ENCODE results near the gene C19orf81.
A peak's percentile ranks its signal among the peaks of the same experiment; 100 is the strongest.

The C19orf81 gene

DNA sequence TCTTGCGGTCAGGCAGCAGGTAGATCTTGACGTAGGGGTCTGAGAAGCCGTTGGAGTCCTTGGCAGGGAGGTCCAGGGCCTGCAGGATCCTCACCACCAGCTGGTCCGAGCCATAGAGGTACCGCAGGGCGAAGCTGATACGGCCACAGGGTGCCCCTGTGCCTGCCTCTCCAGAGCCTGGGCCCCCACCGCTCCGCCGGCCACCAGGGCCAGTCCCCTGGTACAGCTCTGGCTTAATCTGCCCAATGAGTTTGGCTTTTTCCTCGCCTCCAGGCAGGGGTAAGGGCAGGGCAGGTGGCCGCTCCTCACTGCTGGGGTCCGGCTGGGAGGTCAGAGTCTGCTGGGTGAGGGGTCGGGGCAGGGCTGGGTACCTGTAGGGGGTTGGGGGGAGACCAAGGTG lies 19.4 kb upstream of the C19orf81 start:
- no peak for DNase-seq (ENCODE audit: low spot score)

DNA sequence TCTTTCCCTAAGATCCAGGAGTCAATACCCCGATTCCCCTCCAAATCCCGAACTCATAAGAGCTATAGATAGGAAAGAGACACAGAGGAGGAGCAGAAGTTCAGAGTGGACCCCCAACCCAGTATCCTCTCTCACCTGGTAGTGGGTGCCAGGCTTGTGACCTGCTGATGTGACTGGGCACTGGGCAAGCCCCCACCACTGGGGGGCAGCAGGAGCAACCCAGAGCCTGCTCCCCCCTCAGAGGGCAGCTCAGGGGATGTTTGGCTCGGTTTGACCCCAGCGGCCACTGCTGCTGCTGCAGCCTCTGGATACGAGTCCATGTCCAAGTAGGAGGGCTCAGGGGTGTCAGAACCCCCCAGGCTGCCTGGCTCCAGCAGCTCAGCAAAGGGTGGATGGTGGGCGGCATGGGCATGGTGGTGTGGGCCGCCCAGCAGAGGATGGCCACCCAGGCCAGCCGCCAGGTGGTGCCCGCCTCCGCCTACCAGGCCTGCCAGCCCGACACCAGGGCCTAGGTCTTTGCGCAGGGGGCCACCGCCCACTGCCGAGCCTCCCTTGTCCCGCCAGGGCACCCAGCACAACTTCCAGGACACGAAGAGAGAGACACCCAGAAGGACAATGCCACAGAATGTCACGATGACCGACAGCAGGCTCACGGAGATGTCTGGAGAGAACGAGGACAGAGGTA lies 17.0 kb upstream of the C19orf81 start:
- DNase-seq (ENCODE audit: low spot score): no peak

DNA sequence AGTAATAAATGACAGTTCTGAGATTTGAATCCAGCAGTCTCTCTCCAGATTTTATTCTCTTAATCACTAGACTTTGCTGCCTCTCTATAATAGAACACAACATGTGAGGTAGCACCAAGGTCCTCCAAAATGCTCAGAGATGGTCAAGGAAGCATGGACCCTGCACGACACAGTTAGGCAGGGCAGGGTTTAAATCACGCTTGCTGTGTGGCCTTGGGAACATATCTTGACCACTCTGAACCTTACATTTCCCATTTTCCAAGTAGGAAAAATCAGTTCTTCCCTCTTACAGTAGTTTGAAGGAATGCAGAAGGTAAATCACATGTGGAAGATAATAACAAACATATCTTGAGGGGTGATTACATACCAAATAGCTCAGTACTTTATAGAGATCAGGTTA lies 15.9 kb upstream of the C19orf81 start:
- no peak for DNase-seq (ENCODE audit: low spot score)

DNA sequence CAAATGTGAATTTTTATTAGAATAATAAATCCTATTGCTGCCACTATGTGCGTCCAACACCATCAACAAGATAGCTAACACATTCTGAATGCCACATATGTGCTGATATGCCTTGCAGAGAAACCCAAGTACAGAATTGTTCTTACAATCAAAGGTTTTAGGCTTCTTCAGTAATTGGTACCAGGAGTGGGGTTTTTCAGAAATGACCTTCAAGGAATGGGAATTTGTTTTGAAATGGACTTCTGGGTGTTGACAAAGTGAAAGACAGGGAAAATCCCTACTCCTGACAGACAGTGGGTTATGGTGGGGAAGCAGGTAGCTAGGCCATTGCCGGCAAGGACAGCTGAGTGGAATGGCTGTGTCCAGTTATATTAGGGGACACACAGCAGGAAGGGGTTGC lies 15.3 kb upstream of the C19orf81 start:
- no peak for DNase-seq (ENCODE audit: low spot score)

DNA sequence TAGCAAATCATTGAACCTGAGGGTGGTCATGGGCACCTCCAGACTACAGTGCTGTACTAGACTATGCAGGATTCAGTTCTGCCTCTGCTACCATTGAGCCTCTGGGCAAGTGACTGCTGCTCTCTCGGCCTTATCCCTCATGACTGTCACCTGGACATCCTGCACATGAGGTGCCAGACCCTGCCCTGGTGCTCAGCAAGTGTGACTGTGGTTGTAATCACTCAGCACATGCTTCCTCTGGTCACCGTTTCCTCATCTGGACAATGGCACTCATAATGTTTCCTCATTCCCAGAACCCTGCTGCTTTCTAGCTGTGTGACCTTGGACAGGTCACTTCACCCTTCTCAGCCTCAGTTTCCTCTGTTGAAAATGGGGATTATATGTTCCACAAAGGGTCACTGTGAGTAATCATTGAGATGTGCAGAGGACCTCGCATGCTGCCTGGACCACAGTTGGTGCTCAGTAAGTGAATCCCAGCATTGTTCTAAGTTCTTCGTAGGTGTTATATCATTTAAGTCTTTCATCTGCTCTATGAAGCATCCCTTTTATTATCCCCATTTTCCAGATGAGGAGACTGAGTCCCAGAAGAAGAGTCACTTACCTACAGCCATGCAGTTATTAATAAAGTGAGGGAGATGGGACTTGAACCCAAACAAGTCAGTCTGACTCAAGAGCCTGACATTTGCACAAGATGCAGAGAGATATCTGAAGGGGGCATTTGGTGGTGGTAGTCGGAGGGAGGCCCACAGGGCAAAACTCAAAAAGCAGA lies 12.7 kb upstream of the C19orf81 start:
- DNase-seq (ENCODE audit: low spot score): no peak

DNA sequence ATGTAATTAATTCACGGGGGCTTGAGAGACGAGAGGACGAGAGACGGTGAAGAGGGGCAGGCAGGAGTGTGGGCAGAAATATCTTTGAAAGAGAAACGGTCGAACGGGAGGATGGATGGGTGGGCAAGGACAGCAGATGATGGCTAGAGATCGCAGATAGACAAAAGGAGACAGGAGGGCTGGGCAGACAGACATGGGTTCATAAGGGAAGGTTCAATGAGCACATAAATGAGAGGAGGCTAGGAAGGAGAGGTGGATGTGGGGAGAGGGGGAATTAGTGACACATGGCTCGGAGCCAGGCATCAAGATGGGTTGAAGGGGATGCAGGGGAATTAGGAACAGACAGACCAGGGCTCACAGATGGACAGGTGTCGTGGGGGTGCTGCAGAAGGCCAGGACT lies 10.6 kb upstream of the C19orf81 start:
- no peak for DNase-seq (ENCODE audit: low spot score)

DNA sequence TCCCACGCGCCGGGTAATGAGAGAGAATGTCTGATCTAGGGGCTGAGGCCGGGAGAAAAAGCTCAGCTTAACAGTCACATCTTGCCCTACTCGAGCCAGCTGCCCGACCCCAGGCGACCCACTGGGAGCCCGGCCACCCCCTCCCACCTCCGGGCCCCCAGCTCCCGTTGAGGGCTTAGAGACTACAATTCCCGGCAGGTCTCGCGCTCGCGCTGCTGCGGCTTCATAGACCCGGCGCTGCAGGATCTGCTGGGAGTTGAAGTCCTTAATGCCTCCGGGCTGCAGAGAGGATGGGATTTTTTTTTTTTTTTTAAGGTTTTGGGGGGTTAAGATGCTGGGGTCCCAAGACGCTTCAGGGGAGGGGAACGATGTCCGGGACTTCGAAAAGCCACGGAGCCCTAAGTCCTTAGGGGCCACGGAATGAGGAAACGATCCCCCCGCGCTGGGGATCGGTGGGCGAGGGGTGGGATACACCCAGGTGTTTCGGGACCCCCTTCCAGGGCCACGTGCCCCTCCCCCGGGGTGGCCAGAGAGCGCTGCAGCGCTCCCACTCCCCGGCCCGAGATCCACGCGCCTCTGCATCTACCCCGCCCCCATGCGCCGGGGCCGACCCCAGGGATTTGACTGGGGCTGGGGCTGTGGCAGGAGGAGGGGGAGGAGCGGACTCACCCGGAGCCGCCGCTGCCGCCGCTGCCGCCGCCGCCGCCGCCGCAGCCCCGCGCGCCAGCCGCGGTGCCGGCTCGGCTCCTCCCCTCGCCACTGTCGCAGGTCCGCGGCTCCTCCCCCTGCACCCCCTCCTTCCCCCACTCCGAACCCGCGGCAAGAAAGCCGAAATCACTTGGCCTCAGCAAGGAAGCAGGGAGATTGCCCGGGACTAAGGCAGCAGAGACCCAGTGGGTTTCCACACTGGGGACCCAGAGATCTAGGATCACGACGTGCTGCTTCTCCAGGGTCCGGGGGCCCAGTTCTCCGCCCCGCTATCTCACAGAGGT lies 9.8 kb upstream of the C19orf81 start, which contains the start of gene SYT3:
SYT3 (minus strand) TSS at position 761 of the 992 bp plus-strand sequence. CDS start 2,470 bp downstream, outside the sequence.
- DNase-seq (ENCODE audit: low spot score): peak; percentile 20

DNA sequence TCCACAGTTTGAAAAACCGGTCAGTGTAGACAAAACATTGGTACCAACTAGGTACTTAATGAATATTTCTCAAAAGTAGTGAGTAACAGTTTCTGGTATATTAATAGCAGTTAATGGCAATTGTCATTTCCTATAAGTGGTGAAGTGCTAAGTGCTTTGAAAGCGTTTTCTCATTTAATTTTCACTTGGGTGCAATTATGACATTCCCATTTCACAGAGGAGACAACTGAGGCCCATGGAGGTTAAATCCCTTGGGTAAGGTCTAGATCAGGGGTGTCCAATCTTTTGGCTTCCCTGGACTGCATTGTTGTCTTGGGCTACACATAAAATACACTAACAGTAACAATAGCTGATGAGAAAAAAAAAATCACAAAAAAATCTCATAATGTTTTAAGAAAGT lies 8.9 kb upstream of the C19orf81 start:
- no peak for DNase-seq (ENCODE audit: low spot score)

DNA sequence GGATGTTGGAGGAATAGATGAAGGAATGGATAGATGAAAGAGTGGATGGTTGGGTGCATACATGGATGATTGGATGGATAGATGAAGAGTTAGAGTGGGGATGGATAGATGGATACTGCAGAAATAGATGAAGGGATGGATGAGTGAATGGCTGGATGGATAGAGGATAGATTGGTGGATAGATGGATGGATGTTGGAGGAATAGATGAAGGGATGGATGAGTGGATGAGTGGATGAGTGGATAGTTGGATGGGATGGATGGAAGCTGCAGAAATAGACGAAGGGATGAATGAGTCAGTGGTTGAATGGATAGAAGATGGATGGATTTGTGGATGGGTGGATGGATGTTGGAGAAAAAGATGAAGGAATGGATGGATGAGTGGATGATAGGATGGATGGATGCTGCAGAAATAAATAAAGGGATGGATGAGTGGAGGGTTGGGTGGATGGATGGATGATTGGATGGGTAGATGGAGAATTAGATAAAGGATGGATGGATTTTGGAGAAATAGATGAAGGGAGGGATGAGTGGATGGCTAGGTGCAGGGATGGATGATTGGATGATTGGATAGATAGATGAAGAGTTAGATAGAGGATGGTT lies 4.8 kb upstream of the C19orf81 start:
- DNase-seq (ENCODE audit: low spot score): no peak

DNA sequence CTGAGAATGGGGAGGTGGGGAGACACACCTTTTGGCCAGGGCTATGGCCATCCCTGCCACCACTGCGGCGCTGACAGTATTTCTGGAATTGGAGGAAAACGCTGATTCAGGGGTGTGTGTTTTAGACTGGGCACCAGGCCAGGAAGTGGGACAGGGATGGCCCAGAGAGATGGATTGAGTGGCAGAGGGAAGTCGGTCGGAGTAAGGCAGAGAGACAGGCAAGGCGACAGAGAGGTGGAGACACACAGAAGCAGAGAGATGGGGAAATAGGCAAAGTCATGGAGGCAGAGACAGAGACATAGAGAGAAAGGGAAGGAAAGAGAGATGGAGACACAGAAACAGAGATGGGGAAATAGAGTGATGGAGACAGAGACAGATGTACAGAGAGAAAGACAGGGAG lies 4.1 kb upstream of the C19orf81 start:
- no peak for DNase-seq (ENCODE audit: low spot score)

DNA sequence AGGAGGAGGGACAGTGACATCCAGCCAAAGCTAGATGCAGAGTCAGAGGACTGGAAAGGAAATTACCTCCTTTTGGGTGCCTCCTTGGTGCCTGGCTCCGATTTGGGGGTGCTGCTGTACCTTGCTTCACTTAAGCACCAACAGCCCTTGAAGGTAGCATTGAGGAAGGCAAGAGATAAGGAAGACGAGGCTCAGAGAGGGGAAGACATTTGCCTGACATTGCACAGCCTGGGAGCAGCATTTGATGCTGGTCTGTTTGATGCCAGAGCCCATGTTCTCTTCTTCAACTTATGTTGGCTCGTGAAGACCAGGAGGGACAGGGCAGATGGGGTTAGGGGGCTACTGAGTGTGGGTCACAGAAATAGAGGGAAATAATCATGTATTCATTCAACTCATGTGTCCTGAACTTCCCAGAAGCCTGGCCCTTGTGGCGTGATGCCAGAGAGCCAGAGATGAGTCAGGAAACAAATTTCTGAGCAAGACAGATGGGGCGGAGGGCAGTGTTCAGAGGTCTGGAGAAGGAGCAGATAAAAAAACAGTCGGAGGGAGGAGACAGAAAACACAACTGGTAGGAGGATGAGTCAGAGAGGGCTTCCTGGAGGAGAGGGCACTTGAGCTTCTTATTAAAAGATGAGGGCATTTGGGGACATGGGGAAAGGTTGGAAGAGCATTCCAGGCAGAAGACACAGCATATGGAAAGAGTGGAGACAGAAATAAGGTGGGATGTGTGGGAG lies 3.0 kb upstream of the C19orf81 start:
- DNase-seq (ENCODE audit: low spot score): no peak

DNA sequence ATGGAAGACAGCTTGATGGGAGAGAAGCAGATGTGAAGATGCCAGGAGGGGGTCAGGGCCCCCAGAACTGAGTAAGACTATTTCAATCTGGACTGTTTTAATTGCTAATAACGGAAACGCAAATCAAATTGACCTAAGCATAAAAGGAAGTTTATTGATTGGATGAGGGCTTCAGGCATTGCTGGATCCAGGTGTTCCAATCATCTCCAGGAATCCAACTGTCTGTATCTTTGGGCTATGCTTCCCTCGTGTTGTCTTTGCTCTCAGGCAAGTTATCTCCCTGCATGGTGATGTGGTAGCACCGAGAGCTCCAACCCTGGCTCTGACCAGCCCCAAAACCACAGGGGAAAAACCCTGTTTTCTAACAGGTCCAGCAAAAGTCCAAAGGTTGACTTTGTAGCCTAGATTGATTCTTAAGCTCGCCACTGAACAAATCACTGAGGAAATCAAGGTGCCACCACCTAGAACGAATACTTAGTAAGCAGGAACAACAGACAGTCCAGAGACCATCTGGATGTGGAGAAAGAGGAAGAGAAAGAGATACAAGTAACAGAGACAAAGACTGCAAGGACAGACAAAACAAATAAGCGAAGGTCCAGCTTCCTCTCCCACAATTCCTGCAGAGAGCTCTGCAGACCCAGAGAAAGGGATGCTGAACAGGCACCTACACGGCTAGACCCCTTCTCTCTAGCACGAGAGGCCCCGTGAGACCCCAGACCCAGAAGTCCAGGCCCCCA lies 1.2 kb upstream of the C19orf81 start:
- no peak for DNase-seq (ENCODE audit: low spot score)

DNA sequence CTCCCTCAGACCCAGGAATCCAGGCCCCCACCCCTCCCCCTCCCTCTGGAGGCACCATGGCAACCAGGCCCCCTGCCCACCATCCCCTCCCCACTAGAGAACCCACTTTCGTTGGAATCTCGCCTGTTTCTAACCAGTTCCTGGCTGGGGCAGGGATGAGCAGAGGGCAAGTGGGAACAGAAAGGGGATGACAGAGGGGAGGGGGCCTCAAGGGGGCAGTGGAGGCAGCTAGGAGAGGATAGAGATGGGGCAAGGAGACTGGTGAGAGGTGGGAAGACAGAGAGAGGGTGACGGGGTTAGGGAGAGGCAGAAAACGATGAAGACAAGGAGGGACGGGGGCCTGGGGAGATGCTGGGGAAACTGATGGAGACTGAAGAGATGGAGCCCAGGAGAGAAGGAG lies 586 bp upstream of the C19orf81 start:
- no peak for DNase-seq (ENCODE audit: low spot score)

DNA sequence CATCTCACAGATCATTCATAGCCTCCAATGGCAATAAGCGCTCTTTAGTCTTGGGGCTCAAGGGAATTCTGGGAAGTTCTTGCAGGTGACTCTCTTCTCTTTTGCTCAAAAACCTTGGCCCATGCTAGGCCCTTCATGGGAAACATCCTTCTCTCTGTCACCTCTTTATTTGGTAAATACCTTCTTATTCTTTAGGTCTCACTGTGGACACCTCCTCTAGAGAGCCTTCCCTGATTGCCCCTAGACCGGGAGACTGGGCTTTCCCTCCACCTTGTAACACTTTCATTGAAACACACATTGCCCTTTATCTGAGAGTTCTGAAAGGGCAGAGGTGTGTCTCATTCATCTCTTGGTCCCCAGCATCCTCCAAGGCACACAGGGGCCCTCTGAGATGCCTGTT lies 1.9 kb downstream of the C19orf81 start:
- no peak for DNase-seq (ENCODE audit: low spot score)

DNA sequence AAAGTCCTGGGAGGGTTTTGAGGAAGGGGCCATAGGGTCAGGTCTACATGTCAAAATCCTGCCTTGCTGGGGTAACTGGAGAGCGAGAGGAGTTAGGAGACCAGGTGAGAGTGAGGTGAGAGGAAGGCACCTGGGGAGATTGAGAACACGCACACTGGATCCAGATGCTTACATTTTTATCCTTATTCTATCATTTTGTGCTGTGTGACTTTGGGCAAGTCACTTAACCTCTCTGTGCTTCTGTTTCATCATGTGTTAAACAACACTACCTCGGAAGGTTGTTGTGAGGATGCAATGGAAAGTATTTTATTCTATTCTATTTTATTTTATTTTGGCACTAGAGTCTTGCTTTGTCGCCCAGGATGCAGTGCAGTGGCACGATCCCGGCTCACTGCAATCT lies 3.5 kb downstream of the C19orf81 start:
- no peak for DNase-seq (ENCODE audit: low spot score)

DNA sequence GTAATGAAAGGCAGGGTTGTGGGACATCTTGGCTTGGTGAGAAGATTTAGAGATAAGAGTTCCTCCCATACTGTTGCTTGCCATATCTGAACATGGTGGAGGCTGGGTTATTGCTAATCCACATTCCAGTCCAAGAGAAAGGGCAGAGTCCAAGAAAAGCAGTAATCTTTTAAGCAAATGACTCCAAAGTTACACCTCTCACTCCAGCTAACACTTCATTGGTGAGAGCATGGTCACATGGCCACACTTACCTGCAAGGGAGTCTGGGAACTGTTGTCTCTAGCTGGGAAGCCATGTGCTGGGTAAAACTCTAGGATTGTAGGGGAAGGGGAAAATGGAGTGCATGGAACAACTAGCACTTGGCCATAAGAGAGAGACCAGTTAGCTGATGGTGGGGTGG lies 5.6 kb downstream of the C19orf81 start:
- no peak for DNase-seq (ENCODE audit: low spot score)

DNA sequence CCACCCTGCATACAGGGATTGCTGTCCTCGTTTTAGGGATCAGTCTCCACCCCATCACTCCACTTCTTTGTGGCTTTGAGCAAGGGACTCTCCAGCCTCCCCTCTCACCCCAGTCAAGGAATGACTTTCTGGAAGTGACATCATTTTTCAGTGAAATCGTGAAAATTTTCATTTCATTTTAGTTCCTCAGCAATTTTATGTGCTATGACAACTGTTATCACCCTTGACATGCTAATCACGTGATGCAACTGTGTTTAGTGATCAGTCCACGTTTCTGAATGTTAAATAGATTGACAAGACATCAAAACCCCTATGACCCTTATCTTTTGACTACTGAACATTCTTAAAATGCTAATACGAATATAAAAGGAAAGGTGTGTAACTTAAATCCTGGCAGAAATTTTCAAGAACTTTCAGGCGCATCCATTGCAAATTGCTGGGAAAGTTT lies 8.0 kb downstream of the C19orf81 start:
- DNase-seq (ENCODE audit: low spot score): no peak

DNA sequence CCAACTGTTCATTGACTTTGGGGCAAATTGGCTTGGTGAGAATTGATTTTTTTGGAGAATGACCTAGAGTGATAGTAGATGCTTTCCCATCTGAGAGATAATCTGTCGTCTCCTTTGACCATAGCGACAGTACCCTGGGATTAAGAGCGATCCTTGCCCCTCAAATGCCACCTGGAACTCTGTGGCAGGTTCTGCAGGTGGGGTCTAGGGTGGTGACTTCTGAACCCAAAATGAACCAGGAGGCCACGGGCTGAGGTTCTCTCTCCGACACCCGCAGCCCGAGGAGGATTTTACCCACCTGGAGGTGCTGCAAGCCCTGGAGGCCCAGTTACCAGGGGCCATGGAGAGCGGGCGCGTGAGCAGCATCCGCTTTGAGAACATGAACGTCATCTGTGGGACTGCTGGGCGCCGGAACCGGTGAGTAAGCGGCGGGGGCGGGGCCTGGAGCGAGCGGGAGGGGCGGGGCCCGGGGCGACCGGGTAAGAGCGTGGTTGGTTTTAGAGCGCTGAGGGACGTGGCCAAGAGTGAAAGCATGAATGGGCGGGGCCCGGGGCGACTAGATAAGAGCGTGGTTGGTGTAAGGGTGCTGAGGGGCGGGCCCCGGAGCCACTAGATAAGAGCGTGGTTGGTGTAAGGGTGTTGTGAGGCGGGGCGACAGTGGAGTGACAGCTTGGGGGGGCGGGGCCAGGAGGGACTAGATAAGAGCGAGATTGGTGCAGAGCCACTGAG lies 8.6 kb downstream of the C19orf81 start:
- peak; percentile 92 for DNase-seq (ENCODE audit: low spot score)

DNA sequence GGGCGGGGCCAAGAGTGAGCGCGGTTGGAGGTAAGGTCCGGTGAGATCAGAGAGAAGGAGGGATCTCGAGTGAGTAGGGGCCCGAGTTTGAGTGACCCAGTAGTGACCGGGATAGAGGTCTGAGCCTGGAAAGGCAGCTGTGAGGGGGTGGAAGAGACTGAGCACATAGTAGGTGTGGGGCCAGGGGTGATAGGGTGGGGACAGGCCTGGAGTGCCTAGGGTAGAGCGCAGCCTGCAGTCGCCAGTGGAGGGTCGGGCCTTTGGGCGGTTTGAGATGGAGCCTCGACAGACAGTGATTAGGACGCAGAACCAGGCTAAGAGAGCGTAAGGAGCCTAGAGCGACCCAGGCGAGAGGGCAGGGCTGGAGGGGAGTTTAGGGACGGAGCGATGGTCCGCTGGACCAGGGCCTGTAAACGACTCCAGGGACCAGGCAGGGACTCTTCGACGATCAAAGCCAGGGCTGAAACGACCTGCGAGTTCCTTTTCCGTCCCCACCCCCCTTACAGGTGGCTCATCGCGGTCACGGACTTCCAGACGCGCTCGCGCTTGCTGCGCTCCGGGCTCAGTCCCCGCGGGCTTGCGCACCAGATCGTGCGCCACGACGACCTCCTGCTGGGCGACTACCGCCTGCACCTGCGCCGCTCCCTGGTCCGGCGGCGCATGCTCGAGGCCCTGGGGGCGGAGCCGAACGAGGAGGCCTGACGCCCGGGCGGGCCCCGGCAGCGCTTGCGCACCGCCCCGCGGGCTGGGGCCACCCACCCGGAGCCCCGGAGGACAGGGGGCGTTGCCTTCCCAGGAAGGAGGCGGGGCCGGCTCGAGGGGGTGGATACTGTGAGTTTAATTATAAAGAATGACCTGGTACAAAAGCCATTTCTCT lies 9.4 kb downstream of the C19orf81 start:
- peak; percentile 68 for DNase-seq (ENCODE audit: low spot score)
